Sigmoid colon (tissue), 4 donors: ENCODE results near the gene ZC3H15.

Experiments
- CTCF ChIP-seq, 4 experiments: fragments of 450-650 bp in 3 of 4; fragments of 200-600 bp in 1 of 4; IDR thresholded peaks; one replicate each; pipeline ENCODE4 v1.5.1; 2016 to 2019; ENCODE audit warnings: antibody characterized with exemption in 4 of 4, mild to moderate bottlenecking in 3 of 4, moderate library complexity in 2 of 4
- EP300 ChIP-seq, 4 donors: sonication (generic); formaldehyde crosslinking; IDR thresholded peaks; one replicate each; pipeline ENCODE4 v1.6.1; 2017; ENCODE audit warnings: antibody characterized with exemption in 4 of 4
- POLR2A ChIP-seq, 2 donors: fragments of 450-650 bp; IDR thresholded peaks; one replicate each; pipeline ENCODE4 v1.6.1; 2016; ENCODE audit warnings: antibody characterized with exemption in 2 of 2, mild to moderate bottlenecking in 2 of 2, moderate library complexity in 2 of 2
- POLR2AphosphoS5 ChIP-seq, 4 donors: sonication (generic); formaldehyde crosslinking; IDR thresholded peaks; one replicate each; pipeline ENCODE4 v1.6.1; 2017; ENCODE audit warnings: antibody characterized with exemption in 4 of 4

DNA sequence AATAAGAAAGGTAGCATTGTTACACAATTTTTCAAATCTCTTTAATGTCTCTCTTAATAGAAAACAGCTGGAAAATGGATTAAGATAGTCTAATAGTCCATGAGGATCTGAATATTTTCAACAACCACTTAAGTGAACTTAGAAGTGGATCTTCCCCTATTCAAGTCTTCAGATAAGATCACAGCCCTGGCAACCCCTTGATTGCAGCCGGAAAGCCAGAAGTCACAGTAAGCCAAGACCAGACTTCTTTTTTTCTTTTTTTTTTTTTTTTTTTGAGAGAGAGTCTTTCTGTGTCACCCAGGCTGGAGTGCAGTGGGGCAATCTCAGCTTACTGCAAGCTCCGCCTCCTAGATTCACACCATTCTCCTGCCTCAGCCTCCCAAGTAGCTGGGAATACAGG lies 18.6 kb upstream of the ZC3H15 start:
- TF ChIP-seq CTCF (IDR thresholded peaks at IDR 0.05), result no peak
- TF ChIP-seq POLR2A (IDR thresholded peaks at IDR 0.05), result no peak
- no peak for TF ChIP-seq POLR2AphosphoS5 (IDR thresholded peaks at IDR 0.05)
- no peak for TF ChIP-seq EP300 (IDR thresholded peaks at IDR 0.05)
